HFF-Myc (cell line): Measurements from ENCODE around the gene RAB3C.

Source experiments
- DNase-seq: peaks from one replicate; pipeline ENCODE4 v3.0.0-alpha.2; 2011; ENCODE audit warnings: low read depth; ENCODE audit errors: extremely low read depth
- H3K4me3 ChIP-seq: replicated peaks from 2 replicates; pipeline ENCODE4 v1.5.1; 2011; ENCODE audit warnings: low read depth, mild to moderate bottlenecking, control low read depth, low read length
- TF ChIP-seq, protein P1 (sequence below): IDR thresholded peaks from 2 replicates; pipeline ENCODE4 v1.5.1; 2012; ENCODE audit warnings: mild to moderate bottlenecking, low read depth, low read length, control low read depth; ENCODE audit errors: missing control alignments

RAB3C gene

DNA sequence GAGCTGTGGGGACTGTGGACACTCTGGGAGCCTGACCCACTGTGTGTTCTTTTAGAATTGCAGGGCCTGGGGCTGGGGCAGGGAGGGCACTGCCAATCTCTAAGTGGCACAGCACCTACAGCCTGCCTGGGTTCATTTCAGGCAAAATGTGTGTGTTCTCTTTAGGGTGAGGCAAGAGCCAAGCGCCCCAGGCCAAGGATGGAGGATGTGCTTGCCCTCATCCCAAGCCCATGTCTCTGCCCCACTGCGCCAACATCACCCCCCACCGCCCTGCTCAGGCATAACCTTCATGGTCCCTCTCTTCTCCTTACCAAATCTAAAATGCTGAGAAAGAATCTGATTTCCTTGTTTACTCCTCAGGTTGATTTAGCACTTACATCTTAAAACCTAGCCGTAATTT lies 304.4 kb downstream of the RAB3C start:
- no peak overlapping the region for H3K4me3 ChIP-seq
- DNase-seq: no peak
- TF ChIP-seq, protein P1, sequence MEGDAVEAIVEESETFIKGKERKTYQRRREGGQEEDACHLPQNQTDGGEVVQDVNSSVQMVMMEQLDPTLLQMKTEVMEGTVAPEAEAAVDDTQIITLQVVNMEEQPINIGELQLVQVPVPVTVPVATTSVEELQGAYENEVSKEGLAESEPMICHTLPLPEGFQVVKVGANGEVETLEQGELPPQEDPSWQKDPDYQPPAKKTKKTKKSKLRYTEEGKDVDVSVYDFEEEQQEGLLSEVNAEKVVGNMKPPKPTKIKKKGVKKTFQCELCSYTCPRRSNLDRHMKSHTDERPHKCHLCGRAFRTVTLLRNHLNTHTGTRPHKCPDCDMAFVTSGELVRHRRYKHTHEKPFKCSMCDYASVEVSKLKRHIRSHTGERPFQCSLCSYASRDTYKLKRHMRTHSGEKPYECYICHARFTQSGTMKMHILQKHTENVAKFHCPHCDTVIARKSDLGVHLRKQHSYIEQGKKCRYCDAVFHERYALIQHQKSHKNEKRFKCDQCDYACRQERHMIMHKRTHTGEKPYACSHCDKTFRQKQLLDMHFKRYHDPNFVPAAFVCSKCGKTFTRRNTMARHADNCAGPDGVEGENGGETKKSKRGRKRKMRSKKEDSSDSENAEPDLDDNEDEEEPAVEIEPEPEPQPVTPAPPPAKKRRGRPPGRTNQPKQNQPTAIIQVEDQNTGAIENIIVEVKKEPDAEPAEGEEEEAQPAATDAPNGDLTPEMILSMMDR: no peak

DNA sequence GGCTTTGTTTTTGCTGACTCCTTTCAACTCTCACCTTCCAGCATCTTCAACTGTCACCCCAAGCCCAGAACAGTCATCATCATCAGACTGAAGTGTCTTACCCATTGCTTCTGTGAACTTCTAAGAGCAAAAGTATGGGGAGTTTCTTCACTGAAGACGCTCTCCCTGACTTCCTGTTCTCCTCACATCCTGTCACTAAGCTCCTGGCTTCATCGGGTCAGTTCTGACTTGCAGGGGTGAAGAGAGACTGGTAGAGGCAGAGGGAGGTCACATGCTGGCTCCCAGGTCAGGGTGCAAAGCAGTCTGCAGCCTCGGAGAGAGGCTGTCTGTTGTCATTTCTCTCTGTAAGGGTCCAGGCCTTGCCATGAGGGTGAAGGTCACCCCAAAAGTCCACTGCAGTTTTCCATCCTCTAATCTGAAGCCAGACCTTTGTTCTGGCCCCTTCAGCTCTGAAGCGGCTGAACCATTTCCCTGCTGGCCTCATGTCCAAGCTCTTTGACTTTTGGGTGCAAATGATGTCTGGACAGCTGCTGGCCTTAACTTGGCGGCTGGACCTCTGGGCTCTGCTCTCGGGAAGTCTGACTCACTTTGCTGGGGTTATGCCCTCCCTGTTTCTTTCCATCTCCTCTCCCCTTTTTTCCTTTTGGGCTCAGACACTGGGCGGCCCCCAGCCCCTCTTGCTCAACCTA lies 305.0 kb downstream of the RAB3C start:
- H3K4me3 ChIP-seq: no peak overlapping the region
- TF ChIP-seq, protein P1: no peak
- DNase-seq: no peak

DNA sequence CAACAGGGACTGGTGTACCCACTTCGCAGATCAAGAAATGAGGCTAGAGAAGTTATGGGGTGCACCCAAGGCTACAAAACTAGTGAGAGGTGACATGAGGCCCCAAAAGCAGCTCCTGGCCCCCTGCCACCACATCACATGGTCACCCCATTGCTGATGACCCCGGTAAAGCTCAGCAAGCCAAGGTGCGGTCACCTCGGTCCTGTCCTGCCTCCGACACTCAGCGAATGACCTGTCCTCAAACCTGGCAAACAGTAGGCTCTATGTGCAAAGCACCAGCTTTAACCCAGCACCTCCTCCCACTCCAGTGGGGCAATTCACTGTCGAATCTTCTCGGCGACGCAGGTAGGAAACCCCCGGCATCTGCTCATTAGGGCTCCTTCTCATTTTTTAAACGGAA lies 307.4 kb downstream of the RAB3C start:
- no peak overlapping the region for H3K4me3 ChIP-seq
- no peak for DNase-seq
- TF ChIP-seq, protein P1: no peak

DNA sequence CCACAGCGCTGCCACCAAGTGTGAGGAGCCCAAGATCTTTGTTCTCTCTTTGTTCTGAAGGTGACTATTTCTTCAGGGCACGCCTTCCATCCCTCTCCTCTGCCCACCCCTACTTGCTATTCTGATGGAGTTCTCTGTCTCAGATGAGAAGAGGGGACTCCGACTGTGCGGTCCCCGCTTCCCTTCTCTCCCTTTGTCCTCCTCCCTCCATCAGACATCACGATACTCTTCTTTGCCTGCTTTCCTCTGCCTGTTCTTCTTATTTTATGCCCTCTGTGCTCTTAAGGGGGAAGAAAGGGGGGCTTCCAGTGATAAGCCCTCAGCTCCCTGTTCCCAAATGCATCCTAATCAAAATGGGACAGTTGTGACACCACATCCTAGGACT lies 307.8 kb downstream of the RAB3C start:
- DNase-seq: no peak
- H3K4me3 ChIP-seq: no peak overlapping the region
- TF ChIP-seq, protein P1: no peak

DNA sequence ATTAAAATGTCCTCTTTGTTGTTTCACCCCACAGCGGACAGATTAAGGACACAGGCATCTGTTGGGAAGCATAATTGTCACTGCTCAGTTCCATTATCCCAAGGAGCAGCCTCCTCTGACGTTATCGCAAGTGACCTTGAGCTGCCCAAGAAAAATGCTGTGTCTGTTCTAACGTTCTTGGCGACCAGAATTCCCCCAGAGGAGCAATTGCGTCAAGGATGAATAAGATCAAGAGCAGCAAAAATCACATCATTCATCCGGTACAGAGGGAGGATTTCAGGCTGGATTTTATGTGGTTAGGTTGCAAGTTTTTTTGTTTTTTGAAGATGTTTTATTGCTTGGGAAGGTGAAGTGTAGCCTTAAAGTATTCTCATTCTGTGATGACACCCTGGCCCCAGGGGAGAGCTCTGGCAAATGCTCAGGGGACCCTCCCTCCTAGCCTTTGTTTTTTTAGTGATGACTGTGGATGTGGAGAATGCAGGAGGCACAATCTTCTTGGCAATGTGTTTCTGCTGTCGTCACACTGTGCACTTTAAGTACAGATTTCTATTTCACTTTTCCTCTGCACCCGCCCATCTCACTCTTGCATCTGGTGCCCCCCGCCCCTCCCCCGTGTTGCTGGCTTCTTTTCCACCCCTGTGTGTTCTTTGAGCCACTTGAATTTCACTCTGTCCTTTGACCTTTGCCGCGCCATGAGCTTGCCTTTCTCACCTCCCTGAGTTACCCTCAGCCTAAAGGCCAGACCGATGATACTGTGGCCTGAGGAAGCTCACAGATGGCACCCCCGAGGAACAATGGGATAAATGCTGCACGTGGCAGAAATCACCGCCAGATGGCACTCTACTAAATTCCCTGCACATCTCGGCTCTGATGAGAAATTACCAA lies 308.5 kb downstream of the RAB3C start:
- H3K4me3 ChIP-seq: 0 out of 2 replicates have a peak overlapping the region, but pooled peaks have one; percentile 13
- peak; percentile 55 for DNase-seq
- TF ChIP-seq, protein P1: peak; percentile 70

DNA sequence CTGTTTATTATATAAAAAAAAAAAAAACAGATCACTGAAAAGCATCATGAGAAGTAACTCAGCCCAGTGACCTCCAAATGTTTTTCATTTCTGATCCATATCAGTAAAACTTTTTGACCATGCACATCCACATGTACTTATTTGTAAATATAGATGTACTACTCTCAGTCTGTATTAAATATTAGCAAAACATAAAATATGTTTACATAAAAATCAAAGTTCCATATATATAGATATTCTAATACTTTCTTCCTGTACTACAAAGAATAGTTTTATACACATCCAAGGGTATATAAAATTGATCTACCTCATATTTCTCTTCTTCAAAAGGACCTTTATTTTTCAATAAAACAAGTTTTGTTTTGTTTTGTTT lies 309.1 kb downstream of the RAB3C start:
- TF ChIP-seq, protein P1: no peak
- DNase-seq: no peak
- H3K4me3 ChIP-seq: no peak overlapping the region
